ENCODE measurements around the gene CCL24. TPM values are rescaled to one million over a fixed set of nuclear protein-coding genes. Genes with fewer than 3 reads are reported as not detected.

CCL24 gene
- total RNA-seq, 1 donor from 2014 or later: not detected

DNA sequence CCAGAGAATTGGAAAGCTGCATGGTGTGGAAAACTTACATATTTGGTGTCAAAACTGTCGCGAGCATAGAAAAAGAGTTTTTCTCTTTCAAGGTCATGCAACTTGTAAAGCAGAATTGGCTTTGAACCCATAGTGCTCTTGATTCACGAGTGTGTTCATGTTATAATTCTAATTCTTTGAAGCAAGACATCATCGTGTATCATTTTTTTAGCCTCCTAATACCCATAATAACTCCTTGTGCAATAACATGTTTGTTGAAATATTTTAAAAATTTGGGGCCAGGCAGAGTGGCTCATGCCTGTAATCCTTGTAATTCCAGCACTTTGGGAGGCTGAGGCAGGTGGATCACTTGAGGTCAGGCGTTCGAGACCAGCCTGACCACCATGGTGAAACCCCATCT is 4.2 kb downstream of the CCL24 start:
- Histone ChIP-seq H3K36me3 (no peaks in the 10 kb centered on the region), H3K27me3 (no peaks in the 10 kb centered on the region), H3K27ac (no peak overlapping the region), H3K4me3 (no peak overlapping the region), H3K9me3 (peaks cover 7 to 16% of the 10 kb centered on the region in 2 donors), H3K4me1 (no peaks in the 10 kb centered on the region)
- intact Hi-C loops (cut with DNase I): no loop called here
- TF ChIP-seq, protein P1, sequence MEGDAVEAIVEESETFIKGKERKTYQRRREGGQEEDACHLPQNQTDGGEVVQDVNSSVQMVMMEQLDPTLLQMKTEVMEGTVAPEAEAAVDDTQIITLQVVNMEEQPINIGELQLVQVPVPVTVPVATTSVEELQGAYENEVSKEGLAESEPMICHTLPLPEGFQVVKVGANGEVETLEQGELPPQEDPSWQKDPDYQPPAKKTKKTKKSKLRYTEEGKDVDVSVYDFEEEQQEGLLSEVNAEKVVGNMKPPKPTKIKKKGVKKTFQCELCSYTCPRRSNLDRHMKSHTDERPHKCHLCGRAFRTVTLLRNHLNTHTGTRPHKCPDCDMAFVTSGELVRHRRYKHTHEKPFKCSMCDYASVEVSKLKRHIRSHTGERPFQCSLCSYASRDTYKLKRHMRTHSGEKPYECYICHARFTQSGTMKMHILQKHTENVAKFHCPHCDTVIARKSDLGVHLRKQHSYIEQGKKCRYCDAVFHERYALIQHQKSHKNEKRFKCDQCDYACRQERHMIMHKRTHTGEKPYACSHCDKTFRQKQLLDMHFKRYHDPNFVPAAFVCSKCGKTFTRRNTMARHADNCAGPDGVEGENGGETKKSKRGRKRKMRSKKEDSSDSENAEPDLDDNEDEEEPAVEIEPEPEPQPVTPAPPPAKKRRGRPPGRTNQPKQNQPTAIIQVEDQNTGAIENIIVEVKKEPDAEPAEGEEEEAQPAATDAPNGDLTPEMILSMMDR (IDR thresholded peaks at IDR 0.05): no peak
- no peak for DNase-seq (ENCODE audit: low spot score in 2 of 2)

DNA sequence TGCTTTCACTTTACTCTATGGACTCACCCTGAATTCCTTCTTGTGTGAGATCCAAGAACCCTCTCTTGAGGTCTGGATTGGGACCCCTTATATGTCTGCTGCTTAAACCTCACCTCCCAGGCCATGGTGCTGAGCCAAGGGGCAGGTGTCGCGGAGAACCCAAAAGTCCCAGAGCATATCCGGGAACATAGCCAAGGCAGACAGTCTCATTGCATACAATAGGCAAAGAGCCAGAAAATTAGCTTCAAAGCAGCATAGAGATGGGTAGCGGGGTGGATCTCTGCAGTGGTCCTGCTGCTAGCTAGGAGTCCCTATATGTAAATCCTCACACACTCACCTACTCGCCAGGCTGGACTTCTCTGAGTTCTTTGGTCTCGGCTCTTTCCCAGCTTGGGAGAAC is 5.5 kb downstream of the CCL24 start:
- no peak for DNase-seq (ENCODE audit: low spot score in 2 of 2)
- peaks cover 7 to 16% of the 10 kb centered on the region in 2 donors for H3K9me3 ChIP-seq
- no peaks in the 10 kb centered on the region for H3K4me1 ChIP-seq
- TF ChIP-seq, protein P1 (IDR thresholded peaks at IDR 0.05): no peak
- H3K27me3 ChIP-seq: no peaks in the 10 kb centered on the region
- no peaks in the 10 kb centered on the region for H3K36me3 ChIP-seq
- H3K4me3 ChIP-seq: no peak overlapping the region
- no peak overlapping the region for H3K27ac ChIP-seq
- intact Hi-C loops (cut with DNase I): no loop called here

DNA sequence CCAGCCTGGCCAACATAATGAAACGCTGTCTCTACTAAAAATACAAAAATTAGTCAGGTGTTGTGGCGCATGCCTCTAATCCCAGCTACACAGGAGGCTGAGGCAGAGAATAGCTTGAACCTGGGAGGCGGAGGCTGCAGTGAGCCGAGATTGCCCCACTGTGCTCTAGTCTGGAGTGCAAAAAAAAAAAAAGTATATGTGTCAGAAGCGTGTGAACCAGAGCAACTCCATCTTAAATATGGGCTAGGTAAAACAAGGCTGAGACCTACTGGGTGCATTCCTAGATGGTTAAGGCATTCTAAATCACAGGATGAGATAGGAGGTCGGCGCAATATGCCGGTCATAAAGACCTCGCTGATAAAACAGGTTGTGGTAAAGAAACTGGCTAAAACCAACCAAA is 6.2 kb downstream of the CCL24 start:
- no peak for DNase-seq (ENCODE audit: low spot score in 2 of 2)
- no peaks in the 10 kb centered on the region for H3K4me1 ChIP-seq
- H3K27me3 ChIP-seq: no peaks in the 10 kb centered on the region
- intact Hi-C loops (cut with DNase I): no loop called here
- no peaks in the 10 kb centered on the region for H3K36me3 ChIP-seq
- H3K4me3 ChIP-seq: no peak overlapping the region
- no peak overlapping the region for H3K27ac ChIP-seq
- TF ChIP-seq, protein P1 (IDR thresholded peaks at IDR 0.05): no peak
- peaks cover 7 to 16% of the 10 kb centered on the region in 2 donors for H3K9me3 ChIP-seq

DNA sequence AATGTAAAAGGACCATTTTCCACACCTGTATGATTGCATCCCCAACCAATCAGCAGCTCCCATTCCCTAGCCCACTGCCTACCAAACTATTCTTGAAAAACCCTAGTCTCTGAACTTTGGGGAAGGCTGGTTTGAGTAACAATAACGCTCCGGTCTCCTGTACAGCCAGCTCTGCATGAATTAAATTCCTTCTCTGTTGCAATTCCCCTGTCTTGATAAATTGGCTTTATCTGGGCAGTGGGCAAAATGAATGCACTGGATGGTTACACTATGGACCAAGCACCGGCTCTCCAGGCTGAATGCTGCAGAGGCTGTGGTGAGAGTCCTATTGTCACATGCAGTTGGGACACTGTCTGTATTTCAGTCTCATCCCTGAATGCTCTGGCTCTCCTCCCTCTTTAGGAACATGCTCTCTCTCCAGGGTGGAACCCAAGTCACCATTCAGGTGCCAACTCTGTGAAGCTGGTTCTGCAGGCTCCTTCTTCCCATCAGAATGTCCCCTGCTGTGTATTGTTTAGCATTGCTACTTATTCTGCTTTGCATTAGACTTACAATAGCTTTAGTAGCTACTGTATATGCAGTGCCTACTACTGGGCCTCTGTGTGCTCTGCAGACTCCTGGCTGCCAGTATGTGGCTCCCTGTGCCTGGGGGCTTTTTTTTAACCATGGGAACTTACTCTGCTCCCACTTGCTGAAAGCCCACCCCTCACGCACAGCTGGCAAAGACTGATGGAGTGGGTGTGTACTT is 6.9 kb downstream of the CCL24 start:
- H3K27me3 ChIP-seq: no peaks in the 10 kb centered on the region
- no peak overlapping the region for H3K4me3 ChIP-seq
- H3K4me1 ChIP-seq: no peaks in the 10 kb centered on the region
- intact Hi-C loops (cut with DNase I): no loop called here
- TF ChIP-seq, protein P1 (IDR thresholded peaks at IDR 0.05): no peak
- H3K9me3 ChIP-seq: peaks cover 7 to 16% of the 10 kb centered on the region in 2 donors
- H3K36me3 ChIP-seq: no peaks in the 10 kb centered on the region
- no peak overlapping the region for H3K27ac ChIP-seq
- no peak for DNase-seq (ENCODE audit: low spot score in 2 of 2)

DNA sequence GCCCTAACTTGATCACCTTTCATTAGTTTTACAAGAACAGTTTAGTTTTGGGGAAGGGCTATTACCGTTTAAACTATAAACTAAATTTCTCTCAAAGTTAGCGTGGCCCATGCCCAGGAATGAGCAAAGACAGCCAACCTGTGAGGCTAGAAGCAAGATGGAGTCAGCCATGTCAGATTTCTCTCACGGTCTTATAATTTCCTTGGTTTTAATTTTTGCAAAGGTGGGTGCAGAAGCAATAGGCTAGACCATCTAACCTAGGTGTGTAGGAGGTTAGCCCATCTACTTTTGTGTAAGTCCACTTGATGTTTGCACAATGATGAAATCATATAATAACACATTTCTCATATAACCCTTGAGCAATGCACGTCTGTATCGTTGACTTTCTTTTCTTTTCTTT is 8.9 kb downstream of the CCL24 start:
- TF ChIP-seq, protein P1 (IDR thresholded peaks at IDR 0.05): no peak
- intact Hi-C loops (cut with DNase I): no loop called here
- H3K36me3 ChIP-seq: no peaks in the 10 kb centered on the region

More for the DNA sequence above, 8.9 kb downstream of the CCL24 start:
- H3K4me3 ChIP-seq: no peak overlapping the region
- no peak for DNase-seq (ENCODE audit: low spot score in 2 of 2)
- H3K9me3 ChIP-seq: peaks cover 7 to 16% of the 10 kb centered on the region in 2 donors
- no peak overlapping the region for H3K27ac ChIP-seq
- no peaks in the 10 kb centered on the region for H3K27me3 ChIP-seq
- H3K4me1 ChIP-seq: no peaks in the 10 kb centered on the region
